NK-92 treated with Interleukin-12 subunit alpha and Interleukin-12 subunit beta, amount 100 ng/mL, for 24 hours (cell line): Measurements from ENCODE around the gene TEDC1.

Source experiments
- DNase-seq: peaks from one replicate; lab custom pipeline; 2025; lab: John Stamatoyannopoulos, UW

Gene TEDC1

DNA sequence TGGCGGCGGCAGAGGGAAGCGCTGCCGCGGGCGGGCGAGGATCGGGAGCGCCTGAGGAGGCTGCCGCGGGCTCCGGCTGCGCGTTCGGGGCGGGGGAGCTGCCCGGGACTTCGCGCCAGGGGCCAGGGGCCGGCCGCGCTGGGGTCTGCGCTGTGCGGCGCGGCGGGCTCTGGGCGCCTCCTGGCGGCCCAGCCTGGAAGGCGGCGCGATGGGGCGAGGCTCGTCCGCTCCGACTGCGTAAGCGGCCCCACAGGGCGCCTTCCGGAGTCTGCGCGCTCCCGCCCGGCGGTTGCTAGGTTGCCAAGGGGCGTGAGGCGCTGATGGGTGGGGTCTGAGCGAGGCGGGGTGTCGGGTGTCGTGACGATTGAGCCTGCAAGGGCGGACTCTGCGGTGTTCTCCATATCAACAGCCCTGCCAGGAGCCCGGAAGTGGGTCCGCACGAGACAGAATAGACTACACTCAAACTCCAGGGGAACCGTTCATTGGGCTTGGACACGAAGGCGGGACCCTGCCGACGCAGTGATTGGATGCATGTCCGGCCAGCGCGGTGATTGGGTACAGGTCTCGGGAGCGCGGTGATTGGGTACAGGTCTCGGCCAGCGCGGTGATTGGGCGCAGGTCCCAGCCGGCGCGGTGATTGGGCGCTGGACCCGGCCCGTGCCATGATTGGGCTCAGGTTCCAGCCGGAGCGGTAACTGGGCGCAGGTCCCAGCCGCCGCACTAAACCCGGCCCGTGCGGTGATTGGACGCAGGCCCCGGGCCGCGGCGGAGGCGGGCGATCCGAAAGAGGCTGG, at the start of gene TEDC1:
TEDC1 (plus strand) TSS at position 675 of the 794 bp plus-strand sequence. CDS start 130 bp downstream, outside the sequence.
- DNase-seq: peak; percentile 100

DNA sequence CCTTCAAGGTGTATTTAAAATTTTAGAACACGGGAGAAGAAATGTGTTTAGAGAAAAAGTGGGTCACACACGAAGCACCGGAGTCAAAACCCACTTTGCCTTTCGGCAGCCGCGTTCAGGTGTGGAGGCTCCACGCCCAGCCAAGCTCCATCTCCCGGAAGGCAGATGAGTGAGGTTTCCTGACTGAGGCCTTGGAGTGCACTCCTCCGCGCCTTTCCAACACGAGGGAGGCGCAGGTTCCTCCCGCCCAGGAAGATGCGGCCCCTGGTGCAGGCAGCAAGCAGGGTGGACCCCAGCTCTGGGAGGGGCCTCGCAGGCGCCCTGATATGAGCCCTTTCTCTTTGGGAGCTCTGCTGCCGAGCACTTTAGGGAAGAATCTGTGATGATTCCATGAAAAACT, 48.9 kb upstream of the TEDC1 start:
- no peak for DNase-seq

DNA sequence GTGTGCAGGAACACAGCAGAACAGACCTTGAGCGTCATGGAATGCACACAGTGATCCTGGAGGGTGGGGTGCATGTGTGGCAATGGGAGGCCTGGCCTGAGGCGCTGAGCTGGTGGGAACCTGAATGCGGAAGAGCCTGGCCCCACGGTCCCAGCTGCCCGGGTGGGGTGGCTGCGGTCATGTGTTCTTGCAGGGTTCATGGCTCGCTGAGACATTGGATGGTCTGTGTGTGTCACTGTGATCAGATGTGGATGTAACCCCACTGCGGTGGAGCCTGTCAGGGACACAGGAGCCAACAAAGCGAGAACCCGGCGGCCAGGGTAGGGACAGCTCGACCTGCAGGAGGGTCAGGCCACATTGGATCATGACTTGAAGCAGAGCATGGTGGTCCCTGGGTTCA, 48.2 kb upstream of the TEDC1 start:
- DNase-seq: no peak

- DNase-seq: no peak
These were observed 46.2 kb upstream of the TEDC1 start for GRCh38 chr14:105444859-105445258.

GRCh38 chr14:105445290-105445689, 45.8 kb upstream of the TEDC1 start:
- DNase-seq: no peak

DNA sequence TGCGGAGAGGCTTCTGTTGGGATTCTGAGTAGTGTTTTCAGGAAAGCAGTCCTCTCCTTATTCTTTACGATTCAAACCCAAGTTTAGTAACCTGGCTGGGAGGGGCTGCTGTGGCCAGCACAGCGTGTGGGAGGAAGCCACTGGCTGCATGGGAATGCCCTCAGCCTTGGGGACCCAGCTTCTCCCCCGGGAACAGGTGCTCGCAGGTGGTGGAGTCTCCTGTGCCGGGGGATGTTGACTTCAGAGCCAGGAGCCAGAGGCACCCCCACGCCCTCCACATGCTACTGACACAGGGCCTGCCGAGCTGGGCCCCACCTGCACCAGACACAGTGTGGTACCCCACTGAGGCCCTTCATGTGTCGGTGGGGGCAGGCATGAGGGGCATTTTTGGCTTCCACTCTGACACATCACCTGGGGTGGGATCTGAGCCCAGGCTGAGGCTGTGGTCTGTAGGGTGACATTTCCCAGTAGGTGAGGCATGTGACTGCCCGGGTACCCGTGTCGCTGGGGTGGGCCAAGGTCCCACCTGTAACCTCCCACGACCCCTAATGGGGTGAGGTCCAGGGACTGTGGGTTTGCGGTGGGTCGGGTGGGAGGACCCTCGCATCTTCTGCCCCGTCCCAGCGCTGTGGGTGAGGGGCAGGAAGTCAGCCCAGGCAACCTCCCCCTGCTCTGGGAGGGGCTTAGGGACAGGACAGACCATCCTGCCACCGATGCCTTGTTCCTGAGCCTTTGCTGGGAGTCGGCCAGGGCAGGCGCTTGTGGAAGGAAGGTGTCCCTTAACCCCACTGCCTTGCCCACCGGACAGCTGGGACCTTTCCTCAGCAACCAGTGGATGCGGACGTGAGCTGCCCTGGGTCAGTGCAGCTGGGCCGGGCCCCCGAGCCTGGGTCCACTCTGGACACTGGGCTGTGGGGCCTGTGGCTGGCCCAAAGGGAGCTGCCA, 44.9 kb upstream of the TEDC1 start:
- DNase-seq: no peak

DNA sequence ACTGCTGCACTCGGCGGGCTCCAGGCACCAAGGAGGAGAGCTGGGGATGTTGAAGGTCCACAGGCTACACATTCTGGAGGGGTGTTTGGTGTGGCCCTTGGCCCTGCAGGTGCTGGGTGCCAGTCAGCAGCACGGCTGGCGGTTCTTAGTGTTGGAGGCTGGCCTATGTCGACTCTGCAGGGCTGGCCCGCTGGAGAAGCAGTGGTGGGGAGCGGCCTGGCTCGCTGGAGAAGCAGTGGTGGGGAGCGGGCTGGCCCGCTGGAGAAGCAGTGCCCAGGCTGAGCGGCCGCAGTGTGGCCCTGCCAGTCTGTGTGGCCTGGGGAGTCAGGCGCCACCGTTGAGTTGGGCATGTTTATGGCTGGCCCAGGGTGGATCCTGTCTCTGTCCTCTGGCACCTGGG, 44.1 kb upstream of the TEDC1 start:
- DNase-seq: no peak

DNA sequence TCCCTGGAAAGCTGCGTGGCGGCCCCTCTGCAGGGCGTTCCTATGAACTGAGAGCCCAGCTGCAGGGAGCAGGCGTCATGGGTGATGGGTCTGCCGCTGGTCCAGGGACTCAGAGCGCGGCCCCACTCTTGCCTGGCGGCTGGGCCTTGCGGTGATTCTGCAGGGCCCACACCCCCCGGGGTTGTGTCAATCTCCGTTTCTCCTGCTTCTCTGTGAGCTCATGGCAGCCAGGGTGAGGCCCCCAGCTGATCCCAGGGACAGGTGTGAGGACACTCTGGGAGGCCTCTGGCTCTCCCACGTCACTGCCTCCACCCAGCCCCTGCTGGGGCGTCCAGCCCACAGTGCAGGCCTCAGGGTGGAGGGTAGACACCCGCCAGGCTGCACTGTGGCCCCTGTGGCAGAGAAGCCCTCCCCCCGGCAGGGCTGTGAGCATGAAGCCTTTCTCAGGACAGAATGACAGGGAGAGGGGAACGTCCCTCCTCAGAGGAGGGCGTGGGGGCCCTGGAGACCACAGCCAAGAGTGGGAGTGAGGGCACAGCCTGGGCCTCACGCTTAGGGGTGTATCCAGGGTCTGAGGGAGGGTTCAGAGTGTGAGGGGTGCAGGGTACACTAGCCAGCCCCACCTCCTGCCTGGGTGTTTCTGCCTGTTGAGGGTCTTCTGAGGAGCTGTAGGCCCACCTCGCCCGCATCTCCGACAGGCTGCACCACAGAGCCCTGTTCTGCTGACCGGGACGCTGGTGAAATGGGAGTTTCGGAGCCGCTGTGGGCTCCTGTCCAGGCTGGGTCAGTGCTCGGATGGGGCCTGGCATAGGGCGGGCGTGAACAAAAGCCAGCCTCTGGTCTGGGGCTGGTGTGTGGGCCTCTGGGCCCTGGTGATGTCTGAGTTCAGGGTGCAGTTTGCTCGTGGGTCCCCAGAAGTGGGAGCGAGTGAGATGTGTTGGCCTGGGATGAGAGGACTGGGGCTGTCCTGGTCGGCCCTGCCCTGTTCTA, 43.1 kb upstream of the TEDC1 start:
- no peak for DNase-seq

DNA sequence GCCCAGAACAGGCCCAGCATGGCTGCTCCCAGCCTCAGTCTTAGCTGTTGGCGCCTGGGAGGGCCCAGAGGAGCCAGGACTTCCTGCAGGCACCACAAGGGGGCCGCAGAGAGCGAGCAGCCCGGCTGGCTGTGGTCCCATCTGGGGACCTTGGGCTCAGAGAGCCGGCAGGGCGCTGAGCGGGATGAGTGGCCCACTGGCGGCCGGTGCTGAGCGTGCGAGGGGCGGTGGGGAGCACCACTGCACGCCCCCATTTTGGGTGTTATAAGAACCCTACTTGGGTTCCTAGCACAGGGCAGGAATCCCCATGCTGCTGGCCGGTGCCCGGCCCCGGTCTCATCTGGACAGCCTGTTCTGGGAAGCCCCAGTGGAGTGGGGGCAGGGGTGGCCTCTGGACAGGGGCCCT, 42.3 kb upstream of the TEDC1 start:
- DNase-seq: no peak

GRCh38 chr14:105449276-105450122, 41.5 kb upstream of the TEDC1 start:
- DNase-seq: no peak

GRCh38 chr14:105450123-105450505, 40.9 kb upstream of the TEDC1 start:
- no peak for DNase-seq

- no peak for DNase-seq
These were observed 40.0 kb upstream of the TEDC1 start for GRCh38 chr14:105450864-105451720.

GRCh38 chr14:105452963-105453362, 38.1 kb upstream of the TEDC1 start:
- DNase-seq: no peak

- DNase-seq: no peak
These were observed 37.2 kb upstream of the TEDC1 start for GRCh38 chr14:105453847-105454246.

DNA sequence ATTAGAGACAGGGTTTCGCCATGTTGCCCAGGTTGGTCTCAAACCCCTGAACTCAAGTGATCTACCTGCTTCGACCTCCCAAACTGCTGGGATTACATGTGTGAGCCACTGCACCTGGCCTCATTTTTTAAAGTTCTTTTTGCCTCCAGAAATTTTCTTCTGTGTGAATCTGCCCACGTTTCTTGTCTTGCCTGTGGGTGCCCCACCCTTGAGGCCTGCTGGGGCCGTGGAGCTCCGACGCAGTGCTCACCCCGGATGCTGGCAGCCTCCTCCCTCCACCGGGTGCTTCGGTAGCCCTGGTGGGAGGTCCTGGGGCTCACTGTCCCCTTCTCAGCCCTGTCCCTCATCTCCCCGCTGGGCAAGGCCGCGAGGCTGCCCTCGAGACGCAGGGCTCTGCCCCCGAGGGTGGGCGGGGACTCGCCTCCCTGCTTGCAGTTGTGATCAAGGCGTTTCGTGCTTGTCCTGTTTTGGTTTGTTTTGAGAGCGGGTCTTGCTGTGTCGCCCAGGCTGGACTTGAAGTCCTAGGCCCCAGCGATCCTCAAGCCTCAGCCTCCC, 35.9 kb upstream of the TEDC1 start:
- no peak for DNase-seq

DNA sequence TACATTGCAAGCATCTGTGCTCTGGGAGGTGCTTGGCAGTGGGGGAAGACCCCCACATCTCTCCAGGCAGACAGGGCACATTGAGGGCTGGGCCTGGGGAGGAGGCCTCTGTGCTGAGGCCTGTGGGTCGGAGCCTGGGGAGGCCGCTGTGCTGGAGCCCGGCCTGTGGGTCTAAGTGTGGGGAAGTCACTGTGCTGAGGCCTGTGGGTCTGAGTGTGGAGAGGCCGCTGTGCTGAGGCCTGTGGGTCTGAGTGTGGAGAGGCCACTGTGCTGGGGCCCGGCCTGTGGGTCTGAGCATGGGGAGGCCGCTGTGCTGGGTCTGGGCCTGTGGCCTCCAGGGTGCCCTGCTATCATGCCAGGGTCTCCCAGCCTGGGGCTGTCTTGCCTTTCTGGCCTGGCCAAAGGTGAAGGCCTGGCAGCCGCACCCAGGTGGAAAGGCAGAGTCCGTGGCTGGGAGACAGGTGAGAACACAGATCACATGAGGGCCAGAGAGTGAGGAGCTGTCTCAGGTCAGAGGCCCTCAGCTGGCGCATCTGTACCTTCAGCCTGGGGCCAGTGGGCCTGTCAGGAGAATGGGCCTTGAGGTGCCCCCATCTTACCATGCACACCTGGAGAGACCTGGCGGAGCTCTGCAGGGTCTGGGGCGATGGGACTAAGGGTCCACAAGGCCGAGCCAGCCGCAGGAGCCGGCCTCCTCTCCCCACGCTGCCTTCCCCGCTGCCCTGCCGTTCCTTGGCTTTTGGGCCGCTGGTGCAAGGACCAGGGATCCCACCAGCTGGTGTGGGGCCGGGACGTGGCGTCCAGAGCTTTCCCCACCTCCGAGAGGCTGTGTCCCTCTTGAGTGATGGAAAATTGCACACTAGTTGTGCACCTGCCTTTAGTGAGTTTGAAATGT, 35.0 kb upstream of the TEDC1 start:
- DNase-seq: no peak

GRCh38 chr14:105456736-105457617, 34.1 kb upstream of the TEDC1 start:
- DNase-seq: no peak

DNA sequence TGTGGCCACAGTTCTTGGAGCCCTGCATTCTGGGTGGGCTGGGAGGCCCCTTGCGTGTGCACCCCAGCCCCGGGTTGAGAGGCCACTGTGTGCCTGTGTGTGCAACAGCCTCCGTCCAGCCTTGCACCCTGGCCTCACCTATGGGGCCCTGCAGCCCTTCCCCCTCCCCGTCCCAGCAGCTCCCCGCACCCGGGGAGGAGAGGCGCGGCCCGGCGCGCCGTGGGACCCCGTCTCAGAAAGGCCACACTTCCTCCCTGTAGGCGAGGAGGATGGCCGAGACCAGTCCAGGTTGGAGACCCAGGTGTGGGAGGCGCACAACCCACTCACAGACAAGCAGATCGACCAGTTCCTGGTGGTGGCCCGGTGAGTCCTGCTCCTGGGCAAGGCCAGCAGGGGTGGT, 33.0 kb upstream of the TEDC1 start:
- no peak for DNase-seq
